22Rv1 (cell line): ENCODE data around the gene LRFN3.

ENCODE experiments used
- CTCF ChIP-seq: fragments of 450-650 bp; IDR thresholded peaks from 2 replicates; pipeline ENCODE4 v1.5.1; 2017; ENCODE audit warnings: mild to moderate bottlenecking
- ZFX ChIP-seq: fragments of 450-650 bp; IDR thresholded peaks from 2 replicates; pipeline ENCODE4 v1.6.1; 2017; ENCODE audit warnings: antibody characterized with exemption, borderline replicate concordance

GRCh38 chr19:35897706-35898451 is 38.3 kb upstream of the LRFN3 start:
- TF ChIP-seq CTCF (no peak), ZFX (no peak)
